Liver (tissue), 3 donors: ENCODE measurements around the gene CD244.

ENCODE experiments used
- FOXA1 ChIP-seq: IDR thresholded peaks from 2 replicates; pipeline ENCODE4 v1.6.1; 2016; ENCODE audit warnings: antibody characterized with exemption
- GABPA ChIP-seq, 2 donors: IDR thresholded peaks in 1 of 2; conservative IDR thresholded peaks in 1 of 2; 2 replicates each; pipeline ENCODE4 v1.6.1; 2016; ENCODE audit warnings: antibody characterized with exemption in 2 of 2, mild to moderate bottlenecking in 1 of 2, moderate library complexity in 1 of 2
- HNF4G ChIP-seq: IDR thresholded peaks from 2 replicates; pipeline ENCODE4 v1.6.1; 2016; ENCODE audit warnings: antibody characterized with exemption
- NR2F2 ChIP-seq: IDR thresholded peaks from 2 replicates; pipeline ENCODE4 v1.6.1; 2016; ENCODE audit warnings: antibody characterized with exemption
- RAD21 ChIP-seq, 2 donors: IDR thresholded peaks; 2 replicates each; pipeline ENCODE4 v1.6.1; 2016; ENCODE audit warnings: antibody characterized with exemption in 2 of 2, mild to moderate bottlenecking in 2 of 2
- SP1 ChIP-seq: IDR thresholded peaks from 2 replicates; pipeline ENCODE4 v1.6.1; 2018; ENCODE audit warnings: antibody characterized with exemption, mild to moderate bottlenecking
- TAF1 ChIP-seq: conservative IDR thresholded peaks from 2 replicates; pipeline ENCODE4 v1.6.1; 2016; ENCODE audit warnings: antibody characterized with exemption, mild to moderate bottlenecking
- YY1 ChIP-seq: IDR thresholded peaks from 2 replicates; pipeline ENCODE4 v1.6.1; 2016; ENCODE audit warnings: antibody characterized with exemption, mild to moderate bottlenecking
- TF ChIP-seq, protein P1 (sequence below): fragments of 150-350 bp; IDR thresholded peaks from 2 replicates; pipeline ENCODE4 v1.5.1; 2017; ENCODE audit warnings: improper control_type of control experiment, low read depth, low read length; ENCODE audit not compliant: missing input control
- TF ChIP-seq, protein P2 (sequence below): IDR thresholded peaks from 2 replicates; pipeline ENCODE4 v1.6.1; 2016; ENCODE audit warnings: antibody characterized with exemption
- TF ChIP-seq, protein P3 (sequence below): IDR thresholded peaks from 2 replicates; pipeline ENCODE4 v1.6.1; 2016; ENCODE audit warnings: antibody characterized with exemption, mild to moderate bottlenecking
- TF ChIP-seq, protein P4 (sequence below): IDR thresholded peaks from 2 replicates; pipeline ENCODE4 v1.6.1; 2016; ENCODE audit warnings: antibody characterized with exemption
- donor health status: healthy.
- donor health status: healthy.

DNA sequence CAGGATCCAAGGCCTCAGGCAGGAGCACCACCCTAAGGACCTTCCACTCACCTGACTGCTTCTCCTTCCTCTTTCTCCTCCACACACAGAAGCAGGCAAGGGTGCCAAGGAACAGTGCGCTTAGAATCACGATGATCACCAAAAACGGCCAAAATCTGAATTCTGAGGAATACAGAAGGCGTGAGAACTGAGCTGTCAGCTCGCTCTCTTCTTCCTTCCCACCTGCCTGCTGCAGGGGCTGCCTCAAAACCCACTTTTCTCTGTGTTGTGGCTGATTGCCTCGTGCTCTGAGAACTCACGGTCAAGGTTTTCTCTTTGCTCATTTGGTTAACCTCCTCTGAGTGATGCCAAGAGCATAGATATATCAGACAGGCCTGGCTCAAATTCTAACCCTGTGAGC is 23.8 kb downstream of the CD244 start:
- TF ChIP-seq RAD21 (IDR thresholded peaks at IDR 0.05) (no peak), NR2F2 (no peak), GABPA (IDR thresholded peaks at IDR 0.05 in 1 of 2, conservative IDR thresholded peaks at IDR 0.05 in 1 of 2) (no peak), SP1 (no peak), YY1 (no peak), FOXA1 (no peak), HNF4G (no peak), TAF1 (no peak)
- TF ChIP-seq, protein P1, sequence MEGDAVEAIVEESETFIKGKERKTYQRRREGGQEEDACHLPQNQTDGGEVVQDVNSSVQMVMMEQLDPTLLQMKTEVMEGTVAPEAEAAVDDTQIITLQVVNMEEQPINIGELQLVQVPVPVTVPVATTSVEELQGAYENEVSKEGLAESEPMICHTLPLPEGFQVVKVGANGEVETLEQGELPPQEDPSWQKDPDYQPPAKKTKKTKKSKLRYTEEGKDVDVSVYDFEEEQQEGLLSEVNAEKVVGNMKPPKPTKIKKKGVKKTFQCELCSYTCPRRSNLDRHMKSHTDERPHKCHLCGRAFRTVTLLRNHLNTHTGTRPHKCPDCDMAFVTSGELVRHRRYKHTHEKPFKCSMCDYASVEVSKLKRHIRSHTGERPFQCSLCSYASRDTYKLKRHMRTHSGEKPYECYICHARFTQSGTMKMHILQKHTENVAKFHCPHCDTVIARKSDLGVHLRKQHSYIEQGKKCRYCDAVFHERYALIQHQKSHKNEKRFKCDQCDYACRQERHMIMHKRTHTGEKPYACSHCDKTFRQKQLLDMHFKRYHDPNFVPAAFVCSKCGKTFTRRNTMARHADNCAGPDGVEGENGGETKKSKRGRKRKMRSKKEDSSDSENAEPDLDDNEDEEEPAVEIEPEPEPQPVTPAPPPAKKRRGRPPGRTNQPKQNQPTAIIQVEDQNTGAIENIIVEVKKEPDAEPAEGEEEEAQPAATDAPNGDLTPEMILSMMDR: no peak
- TF ChIP-seq, protein P2, sequence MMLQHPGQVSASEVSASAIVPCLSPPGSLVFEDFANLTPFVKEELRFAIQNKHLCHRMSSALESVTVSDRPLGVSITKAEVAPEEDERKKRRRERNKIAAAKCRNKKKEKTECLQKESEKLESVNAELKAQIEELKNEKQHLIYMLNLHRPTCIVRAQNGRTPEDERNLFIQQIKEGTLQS: no peak
- TF ChIP-seq, protein P3, sequence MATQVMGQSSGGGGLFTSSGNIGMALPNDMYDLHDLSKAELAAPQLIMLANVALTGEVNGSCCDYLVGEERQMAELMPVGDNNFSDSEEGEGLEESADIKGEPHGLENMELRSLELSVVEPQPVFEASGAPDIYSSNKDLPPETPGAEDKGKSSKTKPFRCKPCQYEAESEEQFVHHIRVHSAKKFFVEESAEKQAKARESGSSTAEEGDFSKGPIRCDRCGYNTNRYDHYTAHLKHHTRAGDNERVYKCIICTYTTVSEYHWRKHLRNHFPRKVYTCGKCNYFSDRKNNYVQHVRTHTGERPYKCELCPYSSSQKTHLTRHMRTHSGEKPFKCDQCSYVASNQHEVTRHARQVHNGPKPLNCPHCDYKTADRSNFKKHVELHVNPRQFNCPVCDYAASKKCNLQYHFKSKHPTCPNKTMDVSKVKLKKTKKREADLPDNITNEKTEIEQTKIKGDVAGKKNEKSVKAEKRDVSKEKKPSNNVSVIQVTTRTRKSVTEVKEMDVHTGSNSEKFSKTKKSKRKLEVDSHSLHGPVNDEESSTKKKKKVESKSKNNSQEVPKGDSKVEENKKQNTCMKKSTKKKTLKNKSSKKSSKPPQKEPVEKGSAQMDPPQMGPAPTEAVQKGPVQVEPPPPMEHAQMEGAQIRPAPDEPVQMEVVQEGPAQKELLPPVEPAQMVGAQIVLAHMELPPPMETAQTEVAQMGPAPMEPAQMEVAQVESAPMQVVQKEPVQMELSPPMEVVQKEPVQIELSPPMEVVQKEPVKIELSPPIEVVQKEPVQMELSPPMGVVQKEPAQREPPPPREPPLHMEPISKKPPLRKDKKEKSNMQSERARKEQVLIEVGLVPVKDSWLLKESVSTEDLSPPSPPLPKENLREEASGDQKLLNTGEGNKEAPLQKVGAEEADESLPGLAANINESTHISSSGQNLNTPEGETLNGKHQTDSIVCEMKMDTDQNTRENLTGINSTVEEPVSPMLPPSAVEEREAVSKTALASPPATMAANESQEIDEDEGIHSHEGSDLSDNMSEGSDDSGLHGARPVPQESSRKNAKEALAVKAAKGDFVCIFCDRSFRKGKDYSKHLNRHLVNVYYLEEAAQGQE: no peak
- TF ChIP-seq, protein P4, sequence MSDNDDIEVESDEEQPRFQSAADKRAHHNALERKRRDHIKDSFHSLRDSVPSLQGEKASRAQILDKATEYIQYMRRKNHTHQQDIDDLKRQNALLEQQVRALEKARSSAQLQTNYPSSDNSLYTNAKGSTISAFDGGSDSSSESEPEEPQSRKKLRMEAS: no peak
